Raji (cell line): Measurements from ENCODE around the gene PTPRE.

Source experiments
- POLR2A ChIP-seq: IDR thresholded peaks from 2 replicates; pipeline ENCODE4 v1.6.1; 2011; ENCODE audit warnings: low read depth, low read length, control low read depth; ENCODE audit not compliant: insufficient read depth

Gene PTPRE

DNA sequence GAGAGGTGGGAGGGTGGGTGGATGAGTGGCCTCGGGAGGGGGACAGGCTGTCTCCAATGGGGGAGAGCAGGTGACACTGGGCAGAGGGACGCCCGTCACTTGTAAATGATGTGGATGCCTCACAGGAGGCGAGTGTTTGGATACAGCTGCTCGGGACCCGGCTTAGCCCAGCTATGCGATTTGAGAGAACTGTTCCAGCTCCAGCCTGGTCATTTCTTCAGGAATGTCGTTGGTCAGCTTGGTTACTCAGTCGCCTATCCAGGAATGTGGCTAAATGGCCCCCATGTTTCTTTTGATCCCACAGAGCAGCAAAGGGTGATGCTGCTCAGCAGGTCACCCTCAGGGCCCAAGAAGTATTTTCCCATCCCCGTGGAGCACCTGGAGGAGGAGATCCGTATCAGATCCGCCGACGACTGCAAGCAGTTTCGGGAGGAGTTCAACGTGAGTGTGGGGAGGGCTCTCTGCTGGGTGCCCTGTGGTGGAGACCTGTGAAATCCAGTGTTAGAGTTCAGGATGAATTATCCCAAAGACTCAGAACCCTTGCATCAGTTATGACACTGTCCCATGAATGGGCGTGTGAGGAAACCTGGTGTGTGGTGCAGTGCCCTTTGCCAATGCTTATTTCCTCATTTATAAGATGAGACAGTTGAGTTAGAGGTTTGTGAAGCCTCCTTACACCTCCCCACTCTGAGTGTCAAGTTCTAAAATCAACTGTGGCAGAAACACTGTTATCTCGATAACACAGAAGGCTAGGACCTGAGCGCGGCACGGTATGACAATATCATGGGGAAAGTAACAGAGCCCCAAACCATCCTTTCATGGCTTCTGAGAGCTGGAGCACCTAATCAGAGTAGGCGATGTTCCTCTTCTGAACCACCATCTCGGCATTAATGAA, 142.6 kb downstream of the PTPRE start:
- no peak for TF ChIP-seq POLR2A

DNA sequence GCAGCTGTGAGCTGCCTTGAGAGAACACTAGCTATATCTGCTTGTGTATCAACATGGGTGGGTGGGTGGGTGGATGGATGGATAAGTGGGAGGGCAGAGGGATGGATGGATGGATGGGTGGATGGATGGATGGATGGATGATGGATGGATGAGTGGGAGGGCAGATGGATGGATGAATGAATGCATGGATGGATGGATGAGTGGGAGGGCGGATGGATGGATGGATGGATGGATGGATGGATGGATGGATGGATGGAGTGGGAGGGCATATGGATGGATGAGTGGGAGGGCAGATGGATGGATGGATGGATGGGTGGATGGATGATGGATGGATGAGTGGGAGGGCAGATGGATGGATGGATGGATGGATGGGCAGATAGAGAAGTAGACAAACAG, 143.2 kb downstream of the PTPRE start:
- TF ChIP-seq POLR2A: no peak

DNA sequence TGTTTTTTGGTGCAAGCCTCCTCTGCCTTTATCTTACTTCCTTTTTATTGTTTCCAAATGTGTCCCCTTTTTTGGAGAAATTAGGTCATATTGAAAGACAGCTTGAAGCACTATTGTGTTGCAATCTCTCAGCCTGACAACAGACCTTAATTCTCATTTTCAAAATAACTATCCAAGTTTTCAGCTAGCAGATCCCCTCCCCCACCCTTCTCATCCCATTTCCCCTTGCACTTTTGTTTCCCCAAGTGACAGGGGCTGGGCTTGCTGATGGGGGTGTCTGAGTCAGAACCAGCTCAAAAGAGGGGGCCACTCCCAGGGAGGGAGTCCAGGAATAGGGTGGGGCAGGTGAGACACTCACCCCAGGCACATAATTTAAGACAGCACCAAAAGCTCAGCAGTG, 144.0 kb downstream of the PTPRE start:
- TF ChIP-seq POLR2A: no peak

DNA sequence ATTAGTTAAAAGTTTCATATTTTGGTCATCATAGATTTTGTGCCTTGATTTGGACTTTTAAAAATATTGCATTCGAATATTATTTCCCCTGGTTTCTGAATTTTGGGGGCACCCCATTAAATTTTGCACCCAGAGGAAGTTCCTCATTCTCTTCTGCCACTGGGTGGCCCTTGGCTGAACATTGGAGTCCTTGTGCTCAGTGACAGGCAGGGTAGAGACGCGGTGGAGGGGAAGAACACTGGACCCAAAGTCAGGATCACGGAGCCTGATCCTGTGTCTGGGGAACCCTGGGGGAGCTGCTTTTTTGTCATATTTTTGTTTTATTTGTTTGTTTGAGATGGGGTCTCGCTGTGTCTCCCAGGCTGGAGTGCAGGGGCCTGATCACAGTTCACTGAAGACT, 144.6 kb downstream of the PTPRE start:
- no peak for TF ChIP-seq POLR2A

DNA sequence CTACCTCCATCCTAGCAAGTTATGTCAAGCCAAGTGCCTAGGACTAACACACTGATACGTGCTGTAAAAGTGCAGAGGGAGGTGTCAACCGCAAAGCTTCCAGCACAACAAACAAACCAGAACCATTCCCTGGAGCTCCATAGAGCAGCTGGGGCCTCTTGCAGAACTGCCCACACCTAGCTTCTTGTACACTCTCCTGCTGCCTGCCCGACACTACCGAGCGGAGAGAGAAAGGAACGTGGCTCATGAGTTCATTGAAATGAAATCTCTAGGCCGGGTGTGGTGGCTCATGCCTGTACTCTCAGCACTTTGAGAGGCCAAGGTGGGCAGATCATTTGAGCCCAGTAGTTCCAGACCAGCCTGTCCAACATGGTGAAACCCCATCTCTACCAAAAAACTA, 145.8 kb downstream of the PTPRE start:
- TF ChIP-seq POLR2A: no peak

DNA sequence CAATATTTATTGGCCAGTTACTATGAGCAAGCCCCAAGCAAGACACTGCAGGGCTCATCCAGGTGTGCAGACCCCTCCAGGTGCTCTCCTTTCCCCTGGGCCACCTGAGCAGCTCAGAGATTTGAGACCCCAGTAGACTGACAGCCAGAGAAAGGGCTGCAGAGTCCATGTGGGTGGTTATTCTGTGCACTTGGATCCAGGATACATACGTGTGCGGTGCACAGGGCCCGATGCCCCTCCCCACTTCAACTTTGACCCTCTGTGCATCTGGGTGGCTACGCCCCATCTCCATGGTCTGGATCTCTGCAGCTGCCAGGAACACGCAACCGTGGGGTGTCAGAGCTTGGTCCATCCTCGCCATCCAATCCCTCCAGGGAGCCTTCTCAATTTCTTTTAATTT, 146.5 kb downstream of the PTPRE start:
- no peak for TF ChIP-seq POLR2A

DNA sequence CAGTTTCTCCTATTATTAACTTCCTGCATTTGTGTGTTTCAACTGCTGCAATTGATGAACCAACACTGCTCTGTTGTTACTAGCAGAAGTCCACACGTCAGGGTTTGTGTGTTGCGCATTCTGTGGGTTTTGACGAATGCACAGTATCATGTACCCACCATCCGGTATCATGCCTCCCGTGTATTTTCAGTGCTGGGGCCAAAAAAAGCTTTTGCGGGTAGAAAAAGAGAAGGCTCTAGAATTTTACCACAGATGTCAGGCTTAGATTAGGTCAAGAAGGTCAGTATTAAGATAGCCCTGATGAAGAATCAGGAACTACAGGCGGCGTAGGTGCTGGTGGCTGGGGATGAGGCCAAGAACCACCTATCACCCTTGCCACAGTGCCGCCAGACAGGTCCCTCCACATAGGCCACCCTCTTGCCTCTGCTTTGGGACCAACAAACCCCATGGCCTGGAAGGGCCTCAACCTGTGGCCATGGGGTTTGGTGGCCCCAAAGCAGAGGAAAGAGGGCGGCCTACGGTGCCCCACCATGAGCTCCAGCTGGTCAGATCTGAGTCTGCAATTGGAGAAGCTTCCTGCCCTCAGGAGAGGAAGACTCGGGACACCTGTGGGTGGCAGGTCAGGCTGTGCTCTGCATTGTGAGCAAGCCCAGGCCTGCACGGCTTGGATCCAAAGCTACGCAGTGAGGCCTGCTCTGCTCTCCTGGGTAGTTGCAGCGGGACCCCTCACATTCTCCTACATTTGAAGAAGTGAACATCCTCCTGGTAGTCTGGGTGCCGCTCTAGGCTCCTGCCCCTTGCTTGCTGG, 147.5 kb downstream of the PTPRE start:
- TF ChIP-seq POLR2A: no peak

DNA sequence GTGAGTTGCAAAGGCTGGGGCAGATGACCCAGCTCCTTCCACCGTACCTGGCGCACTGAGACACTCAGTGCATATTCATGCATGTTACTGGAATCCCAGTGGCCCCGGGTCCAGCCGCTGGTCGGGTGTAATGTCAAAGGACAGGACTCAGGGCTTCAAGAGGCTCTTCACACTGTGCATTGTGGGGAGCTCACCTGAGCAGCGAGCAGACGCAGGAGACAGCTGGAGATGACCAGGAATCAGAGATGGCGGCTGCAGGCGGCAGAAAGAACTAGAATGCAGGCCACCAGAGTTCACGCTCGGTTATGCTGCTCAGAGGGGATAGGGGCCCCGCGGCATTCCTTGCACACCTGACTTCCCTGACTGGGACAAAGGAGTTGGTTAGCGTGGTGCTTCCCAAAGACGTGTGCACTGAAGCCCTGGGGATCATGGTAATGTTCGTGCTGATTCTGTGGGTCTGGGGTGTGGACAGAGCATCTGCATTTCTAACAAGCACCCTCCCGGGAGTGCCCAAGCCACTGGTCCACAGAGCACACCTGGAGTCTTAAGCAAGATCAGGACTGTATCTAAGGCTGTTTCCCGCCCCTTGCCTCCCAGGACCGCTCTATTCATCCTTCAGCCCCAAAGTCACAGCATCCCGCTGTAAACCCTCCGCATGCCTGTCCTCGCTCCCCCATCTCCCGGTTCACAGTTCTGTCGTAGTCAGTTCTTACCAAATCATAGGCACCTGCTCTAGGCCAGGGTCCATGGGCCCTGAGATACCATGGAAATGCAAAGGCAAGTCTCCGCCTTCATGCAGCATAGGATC, 148.4 kb downstream of the PTPRE start:
- TF ChIP-seq POLR2A: no peak

DNA sequence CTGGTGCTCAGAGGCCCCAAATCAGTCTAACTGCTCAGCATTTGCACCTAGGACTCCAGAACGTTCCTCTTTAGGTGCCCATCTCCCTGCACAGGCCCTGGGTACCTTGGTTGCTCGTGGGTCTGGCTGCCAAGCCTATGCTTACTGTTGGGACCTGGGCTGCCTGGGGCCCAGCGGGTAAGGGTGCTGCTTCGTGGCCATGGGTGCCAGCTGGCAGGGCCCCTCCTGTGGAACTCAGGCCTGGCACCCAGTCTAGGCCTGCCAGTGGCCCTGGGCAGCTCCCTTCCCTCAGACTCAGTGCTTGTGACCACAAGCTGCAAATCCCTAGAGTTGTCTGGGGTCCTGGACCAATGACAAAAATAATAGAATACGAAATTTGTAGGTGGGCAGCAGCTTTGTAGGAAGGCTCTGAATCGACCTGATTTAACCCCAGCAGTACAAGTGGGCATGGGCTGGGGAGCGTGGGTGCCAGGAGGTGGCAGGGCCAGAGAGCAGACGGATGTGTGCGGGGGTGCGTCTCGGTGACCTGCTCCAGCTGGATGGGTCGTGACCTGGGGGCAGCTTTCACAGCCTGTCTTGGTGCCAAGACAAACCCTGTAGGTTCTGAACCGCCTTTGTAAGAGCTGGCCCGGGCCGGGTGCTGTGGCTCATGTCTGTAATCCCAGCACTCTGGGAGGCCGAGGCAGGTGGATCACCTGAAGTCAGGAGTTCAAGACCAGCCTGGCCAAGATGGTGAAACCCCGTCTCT, 149.6 kb downstream of the PTPRE start:
- no peak for TF ChIP-seq POLR2A

DNA sequence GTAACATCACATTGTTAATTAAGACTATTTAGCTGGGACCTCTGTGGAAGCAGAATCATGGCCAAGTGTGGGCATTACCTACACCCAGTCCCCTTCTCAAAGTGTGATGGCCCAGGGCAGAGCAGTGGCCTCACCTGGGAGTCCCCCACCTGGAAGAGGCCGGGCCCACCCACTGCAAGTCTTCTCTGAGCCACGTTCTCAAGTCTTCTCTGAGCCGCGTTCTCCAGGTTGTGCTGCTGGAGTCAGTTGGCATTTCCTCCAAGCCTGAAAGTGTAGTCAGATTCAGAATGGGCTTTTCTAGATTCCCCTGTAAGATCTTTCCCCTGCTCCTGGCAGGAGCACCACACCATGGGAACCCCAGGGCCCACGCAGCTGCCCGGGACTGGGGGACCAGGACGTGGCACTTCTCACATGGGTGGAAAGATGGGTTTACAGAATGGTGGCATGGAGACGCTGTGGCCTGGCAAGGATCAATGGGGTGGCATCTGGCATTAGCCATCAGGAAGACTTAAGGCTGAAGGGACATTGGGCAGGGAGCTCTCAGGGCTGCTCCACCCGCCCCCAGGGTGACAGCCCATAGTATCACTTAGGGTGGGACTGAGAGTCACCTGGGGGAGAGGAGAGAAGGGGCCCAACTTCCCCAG, 151.3 kb downstream of the PTPRE start:
- TF ChIP-seq POLR2A: no peak

DNA sequence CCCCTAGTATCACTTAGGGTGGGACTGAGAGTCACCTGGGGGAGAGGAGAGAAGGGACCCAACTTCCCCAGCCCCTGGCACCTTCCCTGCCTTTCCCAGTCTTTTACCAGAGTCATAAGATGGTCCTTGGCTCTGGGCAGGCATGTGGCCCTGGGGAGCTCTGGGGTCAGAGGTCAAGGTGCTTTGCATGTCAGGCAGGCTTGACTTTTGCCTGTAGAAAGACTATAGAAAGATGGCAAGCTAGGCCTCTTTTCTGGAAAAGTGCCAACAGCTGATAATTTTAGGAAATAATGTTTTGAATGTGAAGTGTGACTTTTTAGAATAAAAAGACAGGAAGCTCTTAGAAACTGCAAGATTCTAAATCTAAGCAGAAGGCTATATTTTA, 151.8 kb downstream of the PTPRE start:
- TF ChIP-seq POLR2A: no peak

DNA sequence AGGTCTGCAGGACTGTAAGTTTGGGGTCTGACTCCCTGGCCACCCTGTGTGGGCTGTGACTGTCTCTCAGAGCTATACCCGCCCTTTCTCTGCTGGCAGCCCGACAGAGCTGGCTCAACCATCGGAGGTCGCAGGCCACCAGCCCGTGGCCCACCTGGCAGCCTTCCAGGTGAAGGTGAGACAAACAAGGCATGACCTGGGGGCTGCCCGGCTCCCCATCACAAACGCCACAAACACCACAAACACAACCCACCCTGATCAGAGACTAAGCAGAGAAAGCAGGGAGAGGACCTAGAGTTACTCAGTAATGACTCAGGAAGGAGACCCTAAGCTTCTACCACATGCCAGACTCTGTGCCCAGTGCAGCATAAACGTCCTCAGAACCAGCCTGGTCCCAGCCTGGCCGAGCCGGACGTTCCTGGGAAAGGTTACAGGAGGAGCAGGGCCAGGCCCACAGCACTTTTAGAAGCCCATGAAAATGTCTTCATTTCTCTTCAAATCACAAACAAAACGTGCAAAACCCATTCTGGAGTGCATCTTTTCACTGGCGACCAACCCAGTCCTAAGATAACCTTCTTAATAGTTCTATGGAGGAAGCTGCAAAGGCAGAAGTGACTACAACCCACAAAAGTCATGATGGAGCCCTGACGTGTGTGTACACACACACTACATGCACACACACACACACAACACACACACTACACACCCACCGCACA, 152.5 kb downstream of the PTPRE start:
- TF ChIP-seq POLR2A: no peak

DNA sequence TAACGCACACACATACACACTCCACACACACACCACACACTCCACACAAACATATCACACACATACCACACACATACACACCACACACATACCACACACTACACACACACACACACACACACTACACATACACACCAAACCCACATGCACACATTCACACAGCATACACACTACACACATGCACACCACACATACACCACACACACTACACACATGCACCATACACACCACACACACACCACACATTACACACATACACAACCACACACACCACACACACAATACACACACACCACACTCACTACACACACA, 153.0 kb downstream of the PTPRE start:
- no peak for TF ChIP-seq POLR2A
